Ascending aorta (tissue), 2 donors: ENCODE data around the gene C14orf180. TPM values are rescaled to one million over a fixed set of nuclear protein-coding genes. Genes with fewer than 3 reads are reported as not detected.

Experiments used
- DNase-seq, 2 donors: peaks; one replicate each; pipeline ENCODE4 v3.0.0-alpha.2; 2019; ENCODE audit warnings: low spot score in 2 of 2
- H3K27ac ChIP-seq, 2 donors: fragments of 200-600 bp; sonication (generic); one replicate each; pipeline ENCODE4 v1.5.1; 2016 to 2017; ENCODE audit warnings: mild to moderate bottlenecking in 1 of 2
- H3K27me3 ChIP-seq: fragments of 200-600 bp; sonication (generic); one replicate; pipeline ENCODE4 v1.5.1; 2017
- H3K36me3 ChIP-seq, 2 donors: fragments of 200-600 bp; sonication (generic); one replicate each; pipeline ENCODE4 v1.5.1; 2016
- H3K4me1 ChIP-seq, 2 donors: fragments of 200-600 bp; sonication (generic); one replicate each; pipeline ENCODE4 v1.5.1; 2016 to 2017; ENCODE audit warnings: mild to moderate bottlenecking in 1 of 2
- H3K4me3 ChIP-seq, 2 donors: fragments of 200-600 bp; sonication (generic); one replicate each; pipeline ENCODE4 v1.5.1; 2016 to 2017; ENCODE audit warnings: mild to moderate bottlenecking in 1 of 2
- H3K9me3 ChIP-seq, 2 donors: fragments of 200-600 bp; sonication (generic); one replicate each; pipeline ENCODE4 v1.5.1; 2016
- intact Hi-C: fragments of 100-400 bp; cut with DNase I; formaldehyde crosslinking; loops from one replicate; pipeline ENCODE4 v1.15.1; 2023
- total RNA-seq: library from RNA; depleted of rRNA; stranded (reverse); fragments of >200 nt; gene quantifications from one replicate; pipeline ENCODE4 v1.1.0, GENCODE V29; 2016
- TF ChIP-seq, protein P1 (sequence below), 3 experiments: fragments of 200-600 bp in 2 of 3; fragments of 450-650 bp in 1 of 3; sonication (generic) in 2 of 3; IDR thresholded peaks; one replicate each; pipeline ENCODE4 v1.5.1; 2016 to 2019; ENCODE audit warnings: antibody characterized with exemption in 3 of 3, mild to moderate bottlenecking in 1 of 3, moderate library complexity in 1 of 3

C14orf180 gene
- total RNA-seq, 1 donor from 2014 or later: 0.21 TPM

GRCh38 chr14:104567141-104567956, 12.2 kb upstream of the C14orf180 start:
- no peak for DNase-seq
- Histone ChIP-seq H3K27ac (no peak overlapping the region), H3K4me3 (no peak overlapping the region), H3K9me3 (no peaks in the 10 kb centered on the region), H3K27me3 (no peaks in the 10 kb centered on the region), H3K36me3 (no peaks in the 10 kb centered on the region), H3K4me1 (no peaks in the 10 kb centered on the region)
- TF ChIP-seq, protein P1, sequence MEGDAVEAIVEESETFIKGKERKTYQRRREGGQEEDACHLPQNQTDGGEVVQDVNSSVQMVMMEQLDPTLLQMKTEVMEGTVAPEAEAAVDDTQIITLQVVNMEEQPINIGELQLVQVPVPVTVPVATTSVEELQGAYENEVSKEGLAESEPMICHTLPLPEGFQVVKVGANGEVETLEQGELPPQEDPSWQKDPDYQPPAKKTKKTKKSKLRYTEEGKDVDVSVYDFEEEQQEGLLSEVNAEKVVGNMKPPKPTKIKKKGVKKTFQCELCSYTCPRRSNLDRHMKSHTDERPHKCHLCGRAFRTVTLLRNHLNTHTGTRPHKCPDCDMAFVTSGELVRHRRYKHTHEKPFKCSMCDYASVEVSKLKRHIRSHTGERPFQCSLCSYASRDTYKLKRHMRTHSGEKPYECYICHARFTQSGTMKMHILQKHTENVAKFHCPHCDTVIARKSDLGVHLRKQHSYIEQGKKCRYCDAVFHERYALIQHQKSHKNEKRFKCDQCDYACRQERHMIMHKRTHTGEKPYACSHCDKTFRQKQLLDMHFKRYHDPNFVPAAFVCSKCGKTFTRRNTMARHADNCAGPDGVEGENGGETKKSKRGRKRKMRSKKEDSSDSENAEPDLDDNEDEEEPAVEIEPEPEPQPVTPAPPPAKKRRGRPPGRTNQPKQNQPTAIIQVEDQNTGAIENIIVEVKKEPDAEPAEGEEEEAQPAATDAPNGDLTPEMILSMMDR (IDR thresholded peaks at IDR 0.05): no peak
- intact Hi-C loops: no loop called here

GRCh38 chr14:104567957-104568225, 11.7 kb upstream of the C14orf180 start:
- no peak for DNase-seq
- intact Hi-C loops: no loop called here
- Histone ChIP-seq H3K4me3 (no peak overlapping the region), H3K9me3 (no peaks in the 10 kb centered on the region), H3K27me3 (no peaks in the 10 kb centered on the region), H3K4me1 (no peaks in the 10 kb centered on the region), H3K27ac (no peak overlapping the region), H3K36me3 (no peaks in the 10 kb centered on the region)
- TF ChIP-seq, protein P1 (IDR thresholded peaks at IDR 0.05): no peak

DNA sequence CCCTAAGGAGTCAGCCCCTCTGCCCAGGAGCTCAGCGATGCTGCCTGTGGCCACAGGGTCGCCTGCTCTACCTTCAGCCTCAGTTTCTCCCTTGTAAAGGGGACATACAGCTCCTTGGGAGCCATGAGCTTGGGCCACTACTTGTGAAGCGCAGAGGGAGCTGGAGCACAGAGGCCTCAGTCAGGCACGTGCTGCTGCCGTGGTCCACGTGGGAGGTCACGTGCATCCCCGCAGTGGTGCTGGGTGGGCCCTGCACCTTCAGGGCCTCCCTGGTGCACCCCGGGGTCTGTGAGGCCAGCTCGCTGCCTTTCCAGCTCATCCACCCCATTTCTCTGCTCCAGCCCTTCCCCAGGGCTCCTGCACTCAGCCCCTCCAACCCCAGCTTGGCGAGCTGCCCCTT, 10.9 kb upstream of the C14orf180 start:
- intact Hi-C loops: no loop called here
- H3K36me3 ChIP-seq: no peaks in the 10 kb centered on the region
- no peaks in the 10 kb centered on the region for H3K4me1 ChIP-seq
- no peak overlapping the region for H3K27ac ChIP-seq
- H3K27me3 ChIP-seq: no peaks in the 10 kb centered on the region
- no peaks in the 10 kb centered on the region for H3K9me3 ChIP-seq
- no peak for DNase-seq
- TF ChIP-seq, protein P1 (IDR thresholded peaks at IDR 0.05): no peak
- no peak overlapping the region for H3K4me3 ChIP-seq

- intact Hi-C loops: no loop called here
- H3K4me1 ChIP-seq: no peaks in the 10 kb centered on the region
- no peaks in the 10 kb centered on the region for H3K27me3 ChIP-seq
Observed at GRCh38 chr14:104569435-104569834, 10.1 kb upstream of the C14orf180 start.

DNA sequence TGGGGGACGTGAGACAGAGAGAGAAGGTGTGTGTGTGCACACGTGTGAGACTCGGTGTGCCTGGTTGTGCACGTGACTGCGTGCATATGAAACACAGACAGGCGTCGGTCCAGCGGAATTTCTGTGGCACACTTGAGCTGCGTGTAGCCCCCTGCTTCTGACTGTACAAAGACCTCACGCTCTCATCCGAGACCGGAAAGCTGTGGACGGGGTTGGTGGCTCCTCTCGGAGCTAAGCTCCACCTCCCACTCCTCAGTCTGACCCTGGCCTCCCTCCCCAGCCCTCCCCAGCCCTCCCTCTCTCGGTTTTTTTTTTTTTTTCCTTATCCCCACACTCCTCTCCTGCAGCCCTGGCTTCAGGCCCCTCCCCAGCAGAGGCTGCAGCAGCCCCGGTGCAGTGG, 8.3 kb upstream of the C14orf180 start:
- no peak overlapping the region for H3K4me3 ChIP-seq
- no peaks in the 10 kb centered on the region for H3K27me3 ChIP-seq
- H3K27ac ChIP-seq: no peak overlapping the region
- H3K36me3 ChIP-seq: no peaks in the 10 kb centered on the region
- no peaks in the 10 kb centered on the region for H3K9me3 ChIP-seq
- no peak for DNase-seq
- intact Hi-C loops: no loop called here
- TF ChIP-seq, protein P1 (IDR thresholded peaks at IDR 0.05): no peak
- H3K4me1 ChIP-seq: no peaks in the 10 kb centered on the region

More at GRCh38 chr14:104569435-104569834, 10.1 kb upstream of the C14orf180 start:
- Histone ChIP-seq H3K27ac (no peak overlapping the region), H3K9me3 (no peaks in the 10 kb centered on the region), H3K4me3 (no peak overlapping the region), H3K36me3 (no peaks in the 10 kb centered on the region)
- TF ChIP-seq, protein P1 (IDR thresholded peaks at IDR 0.05): no peak
- DNase-seq: no peak
